H9 (cell line): ENCODE measurements around the gene TIAM1. TPM values are rescaled to one million over a fixed set of nuclear protein-coding genes. Genes with fewer than 3 reads are reported as not detected.

Experiments used
- DNase-seq: peaks from one replicate; pipeline ENCODE4 v3.0.0-alpha.2; 2017
- H2AFZ ChIP-seq: one replicate; pipeline ENCODE4 v1.6.1; 2013; ENCODE audit warnings: mild to moderate bottlenecking, low read length, control low read depth, moderate library complexity
- H2AK5ac ChIP-seq: 2 replicates; pipeline ENCODE4 v1.6.1; 2013; ENCODE audit warnings: low read length, control low read depth, mixed read lengths; ENCODE audit not compliant: insufficient read length
- H2BK120ac ChIP-seq: one replicate; pipeline ENCODE4 v1.6.1; 2013; ENCODE audit warnings: low read depth, mild to moderate bottlenecking, low read length, control low read depth, inconsistent platforms; ENCODE audit not compliant: poor library complexity, severe bottlenecking
- H2BK12ac ChIP-seq: 2 replicates; pipeline ENCODE4 v1.6.1; 2013; ENCODE audit warnings: low read length, control low read depth, mixed read lengths, low read depth; ENCODE audit not compliant: insufficient read length
- H2BK15ac ChIP-seq: 2 replicates; pipeline ENCODE4 v1.6.1; 2013; ENCODE audit warnings: low read depth, low read length, control low read depth
- H2BK20ac ChIP-seq: one replicate; pipeline ENCODE4 v1.6.1; 2013; ENCODE audit warnings: low read depth, mild to moderate bottlenecking, low read length, control low read depth, inconsistent platforms; ENCODE audit not compliant: poor library complexity, severe bottlenecking
- H2BK5ac ChIP-seq: 2 replicates; pipeline ENCODE4 v1.6.1; 2013; ENCODE audit warnings: low read length, control low read depth, mixed read lengths; ENCODE audit not compliant: insufficient read length
- H3K14ac ChIP-seq: 2 replicates; pipeline ENCODE4 v1.6.1; 2013; ENCODE audit warnings: low read length, control low read depth; ENCODE audit not compliant: insufficient read depth
- H3K18ac ChIP-seq: 2 replicates; pipeline ENCODE4 v1.6.1; 2013; ENCODE audit warnings: low read depth, mild to moderate bottlenecking, mixed read lengths, low read length, control low read depth; ENCODE audit not compliant: insufficient read length
- H3K23ac ChIP-seq: 2 replicates; pipeline ENCODE4 v1.6.1; 2013; ENCODE audit warnings: low read length, control low read depth, mixed read lengths, low read depth; ENCODE audit not compliant: insufficient read length
- H3K23me2 ChIP-seq: 2 replicates; pipeline ENCODE4 v1.6.1; 2013; ENCODE audit warnings: low read depth, mild to moderate bottlenecking, mixed read lengths, low read length, control low read depth; ENCODE audit not compliant: insufficient read length, poor library complexity, severe bottlenecking
- H3K27ac ChIP-seq: 2 replicates; pipeline ENCODE4 v1.5.1; 2013; ENCODE audit warnings: low read length, control low read depth, mixed read lengths, low read depth; ENCODE audit not compliant: insufficient read length
- H3K27me3 ChIP-seq: 2 replicates; pipeline ENCODE4 v1.6.1; 2013; ENCODE audit warnings: low read length, control low read depth, inconsistent platforms; ENCODE audit not compliant: insufficient read depth
- H3K4ac ChIP-seq: 2 replicates; pipeline ENCODE4 v1.6.1; 2013; ENCODE audit warnings: low read depth, mild to moderate bottlenecking, control low read depth, inconsistent platforms, low read length, moderate library complexity
- H3K4me1 ChIP-seq: 2 replicates; pipeline ENCODE4 v1.6.1; 2013; ENCODE audit warnings: low read length, control low read depth, inconsistent platforms; ENCODE audit not compliant: insufficient read depth
- H3K4me2 ChIP-seq: 2 replicates; pipeline ENCODE4 v1.6.1; 2013; ENCODE audit warnings: low read length, control low read depth, mixed read lengths; ENCODE audit not compliant: insufficient read length, insufficient read depth
- H3K56ac ChIP-seq: 2 replicates; pipeline ENCODE4 v1.6.1; 2013; ENCODE audit warnings: low read depth, mild to moderate bottlenecking, mixed read lengths, low read length, control low read depth; ENCODE audit not compliant: insufficient read length
- H3K79me1 ChIP-seq: 2 replicates; pipeline ENCODE4 v1.6.1; 2013; ENCODE audit warnings: low read depth, mild to moderate bottlenecking, moderate library complexity, low read length, control low read depth, inconsistent platforms; ENCODE audit not compliant: insufficient read depth, poor library complexity, severe bottlenecking
- H3K79me2 ChIP-seq: 2 replicates; pipeline ENCODE4 v1.6.1; 2013; ENCODE audit warnings: low read length, control low read depth, inconsistent platforms; ENCODE audit not compliant: insufficient read depth
- H3K9ac ChIP-seq: 2 replicates; pipeline ENCODE4 v1.6.1; 2013; ENCODE audit warnings: low read length, control low read depth, mixed read lengths; ENCODE audit not compliant: insufficient read length; ENCODE audit errors: extremely low read depth
- H3K9me3 ChIP-seq: one replicate; pipeline ENCODE4 v1.6.1; 2013; ENCODE audit warnings: low read depth, low read length, inconsistent platforms; ENCODE audit not compliant: control insufficient read depth
- H3T11ph ChIP-seq: one replicate; pipeline ENCODE4 v1.6.1; 2013; ENCODE audit warnings: mild to moderate bottlenecking, low read length, control low read depth, inconsistent platforms
- H4K20me1 ChIP-seq: one replicate; pipeline ENCODE4 v1.6.1; 2013; ENCODE audit not compliant: control insufficient read depth, insufficient read length, insufficient read depth
- H4K5ac ChIP-seq: 2 replicates; pipeline ENCODE4 v1.6.1; 2013; ENCODE audit warnings: low read depth, mild to moderate bottlenecking, mixed read lengths, low read length, control low read depth; ENCODE audit not compliant: insufficient read length
- H4K8ac ChIP-seq: replicated peaks from 2 replicates; pipeline ENCODE4 v1.6.1; 2013; ENCODE audit warnings: low read length, control low read depth, mixed read lengths, low read depth; ENCODE audit not compliant: insufficient read length
- H4K91ac ChIP-seq: 2 replicates; pipeline ENCODE4 v1.6.1; 2013; ENCODE audit warnings: low read depth, mild to moderate bottlenecking, moderate library complexity, mixed read lengths, low read length, control low read depth; ENCODE audit not compliant: insufficient read length
- H3K27ac Mint-ChIP-seq, 3 experiments: 2 replicates in 2 of 3; 3 replicates in 1 of 3; pipeline ENCODE4 v1.8.0; 2020 to 2021; ENCODE audit warnings: mixed read lengths in 3 of 3, mild to moderate bottlenecking in 1 of 3, moderate library complexity in 1 of 3
- H3K27me3 Mint-ChIP-seq: 2 replicates; pipeline ENCODE4 v1.8.0; 2021; ENCODE audit warnings: low read depth, mild to moderate bottlenecking, moderate library complexity, mixed read lengths
- H3K36me3 Mint-ChIP-seq, 3 experiments: 2 replicates in 2 of 3; 3 replicates in 1 of 3; pipeline ENCODE4 v1.8.0; 2020 to 2021; ENCODE audit warnings: low read depth in 3 of 3, mixed read lengths in 3 of 3; ENCODE audit not compliant: insufficient read depth in 1 of 3
- H3K4me1 Mint-ChIP-seq, 2 experiments: 2 replicates each; pipeline ENCODE4 v1.8.0; 2020; ENCODE audit warnings: mixed read lengths in 2 of 2
- H3K4me3 Mint-ChIP-seq, 2 experiments: 2 replicates in 1 of 2; 3 replicates in 1 of 2; pipeline ENCODE4 v1.8.0; 2020 to 2021; ENCODE audit warnings: mild to moderate bottlenecking in 2 of 2, mixed read lengths in 2 of 2, moderate library complexity in 1 of 2
- H3K9me3 Mint-ChIP-seq, 2 experiments: 2 replicates in 1 of 2; 3 replicates in 1 of 2; pipeline ENCODE4 v1.8.0; 2020; ENCODE audit warnings: mild to moderate bottlenecking in 2 of 2, mixed read lengths in 2 of 2, moderate library complexity in 1 of 2
- CTCF ChIP-seq: fragments of 200-600 bp; sonication (generic); conservative IDR thresholded peaks from 3 replicates; pipeline ENCODE4 v1.8.0; 2021; ENCODE audit warnings: antibody characterized with exemption, mild to moderate bottlenecking
- WGBS: extraction: QIAGEN DNeasy Blood & Tissue Kit; methylation state at CpG from one replicate; pipeline ENCODE4 v1.1.7; 2013; ENCODE audit warnings: missing lambda C conversion rate, low lambda C conversion rate, mixed read lengths; ENCODE audit not compliant: insufficient read length; ENCODE audit errors: extremely low coverage; 5-methylcytosine and 5-hydroxymethylcytosine counted together
- total RNA-seq: library from RNA; stranded (reverse); gene quantifications from 2 replicates; pipeline ENCODE4 v1.2.1, GENCODE V29; 2021

TIAM1 gene
- total RNA-seq, 1 experiment from 2014 or later = 23.1 TPM

- H2BK12ac ChIP-seq = no peak overlapping the region
- H3K27ac ChIP-seq = no peak overlapping the region
- H3K27me3 ChIP-seq = no peaks in the 10 kb centered on the region
- no peaks in the 10 kb centered on the region; the same call in 1 of the 2 replicates for H3K79me2 ChIP-seq
- H3K4me2 ChIP-seq = no peak overlapping the region
- no peaks in the 10 kb centered on the region for H3K23me2 ChIP-seq
- no peak overlapping the region for H2BK120ac ChIP-seq
- WGBS = no CpG with 5 or more reads among the region's 2 CpGs
- H3K18ac ChIP-seq = no peak overlapping the region
- H3K4ac ChIP-seq = no peak overlapping the region
- no peaks in the 10 kb centered on the region for H3K27me3 Mint-ChIP-seq
- no peak overlapping the region for H3K23ac ChIP-seq
- no peak for TF ChIP-seq CTCF
- no peaks in the 10 kb centered on the region for H3K79me1 ChIP-seq
- no peaks in the 10 kb centered on the region for H3K9me3 ChIP-seq
- no peak overlapping the region for H2BK15ac ChIP-seq
- no peak overlapping the region for H2BK20ac ChIP-seq
- no peak overlapping the region for H3K9ac ChIP-seq
- no peak overlapping the region for H3K4me3 Mint-ChIP-seq
- H3K56ac ChIP-seq = no peak overlapping the region
- peaks cover 4 to 14% (median 5%) of the 10 kb centered on the region in 3 experiments; a peak in 6 of 7 replicates for H3K36me3 Mint-ChIP-seq
- H4K8ac ChIP-seq = no peak overlapping the region
- H3K4me1 Mint-ChIP-seq = no peaks in the 10 kb centered on the region
- H4K20me1 ChIP-seq = no peaks in the 10 kb centered on the region
- no peaks in the 10 kb centered on the region; a peak in 1 of 5 replicates for H3K9me3 Mint-ChIP-seq
- H4K91ac ChIP-seq = no peak overlapping the region
- H2AK5ac ChIP-seq = no peak overlapping the region
- no peak for DNase-seq
- H4K5ac ChIP-seq = no peak overlapping the region
- H3K27ac Mint-ChIP-seq = no peak overlapping the region
- H3K4me1 ChIP-seq = no peaks in the 10 kb centered on the region
- no peak overlapping the region for H3T11ph ChIP-seq
- H3K14ac ChIP-seq = no peak overlapping the region
- no peak overlapping the region for H2AFZ ChIP-seq
- no peak overlapping the region for H2BK5ac ChIP-seq
Observed at GRCh38 chr21:31234936-31235335, 109.1 kb downstream of the TIAM1 start.
